ENCODE results near the gene IKBKG. TPM values are rescaled to one million over a fixed set of nuclear protein-coding genes. Genes with fewer than 3 reads are reported as not detected.

Gene IKBKG
- total and polyA plus RNA-seq, 2 of the 8 experiments (the other 6 are each of a cell fraction or from before 2014, with no cell fraction given) = 17.5 to 18.1 TPM

GRCh38 chrX:154596290-154596929, 49.0 kb downstream of the IKBKG start:
- Histone ChIP-seq H3K23me2 (ENCODE audit: low read depth, low read length) (no peaks in the 10 kb centered on the region), H3K23ac (ENCODE audit: insufficient read length) (no peak overlapping the region), H3K79me1 (ENCODE audit: low read depth, low read length) (no peaks in the 10 kb centered on the region), H3K18ac (ENCODE audit: extremely low read depth, low read length) (no peak overlapping the region; the same call in 1 of the 2 replicates), H2BK12ac (ENCODE audit: low read depth, low read length) (no peak overlapping the region), H3K4ac (replicated peaks; ENCODE audit: insufficient read length, low read depth, low read length) (no peak overlapping the region), H4K20me1 (replicated peaks in 1 of 2; ENCODE audit: control insufficient read depth in 1 of 2, insufficient read depth in 2 of 2, low read length in 2 of 2) (no peaks in the 10 kb centered on the region), H3K4me3 (ENCODE audit: extremely low read depth in 1 of 4, insufficient read depth in 2 of 4, low read depth in 3 of 4, low read length in 4 of 4) (peak overlapping the region in 1 of 4 experiments; percentile 7; a peak in 1 of 8 replicates), H3K9me3 (ENCODE audit: insufficient read depth in 2 of 2, low read depth in 1 of 2, low read length in 1 of 2) (peaks cover 3 to 8% of the 10 kb centered on the region in 2 experiments), H2BK5ac (ENCODE audit: low read depth, low read length) (no peak overlapping the region), H4K91ac (replicated peaks; ENCODE audit: insufficient read length, low read length) (no peak overlapping the region), H2BK20ac (ENCODE audit: low read length) (no peak overlapping the region), H4K8ac (ENCODE audit: extremely low read depth, insufficient read depth, low read length) (no peak overlapping the region), H3K27ac (ENCODE audit: low read depth, low read length) (no peak overlapping the region), H3K4me2 (ENCODE audit: insufficient read depth in 1 of 2, low read depth in 2 of 2, low read length in 2 of 2) (peak overlapping the region; percentile 21 to 24), H3K9ac (replicated peaks in 1 of 4; ENCODE audit: extremely low read depth in 1 of 4, low read depth in 3 of 4, low read length in 3 of 4) (no peak overlapping the region), H2BK15ac (ENCODE audit: low read length) (no peak overlapping the region), H3K56ac (replicated peaks; ENCODE audit: insufficient read length, low read depth, low read length) (no peak overlapping the region), H2AK5ac (ENCODE audit: low read depth, low read length) (no peak overlapping the region), H2BK120ac (replicated peaks; ENCODE audit: low read depth, low read length) (peak overlapping the region; percentile 64), H2AFZ (ENCODE audit: low read length) (no peak overlapping the region), H3K79me2 (ENCODE audit: control insufficient read depth in 1 of 2, insufficient read depth in 2 of 2, low read length in 2 of 2) (no peaks in the 10 kb centered on the region), H3K4me1 (replicated peaks in 1 of 4; ENCODE audit: control insufficient read depth in 3 of 4, insufficient read depth in 4 of 4, low read length in 3 of 4) (peaks cover 0 to 8% (median 0%) of the 10 kb centered on the region in 4 experiments; a peak in 4 of 7 replicates), H3K27me3 (replicated peaks in 1 of 4; ENCODE audit: control insufficient read depth in 3 of 4, extremely low read depth in 1 of 4, insufficient read depth in 3 of 4, low read length in 3 of 4) (no peaks in the 10 kb centered on the region), H4K5ac (ENCODE audit: insufficient read length, low read depth, low read length) (no peak overlapping the region), H3K14ac (ENCODE audit: insufficient read length) (no peak overlapping the region), H3K36me3 (ENCODE audit: control insufficient read depth in 2 of 4, insufficient read depth in 4 of 4, low read length in 3 of 4) (no peaks in the 10 kb centered on the region)
- 11% methylated on average over 3 of the region's 3 CpGs; no CpG with 5 or more reads in 1 of the 2 experiments for WGBS, 2 experiments (ENCODE audit: extremely low coverage in 1 of 2, insufficient coverage in 1 of 2, insufficient read length in 1 of 2, insufficient replicate concordance in 2 of 2, low coverage in 1 of 2, low lambda C conversion rate in 2 of 2, missing lambda C conversion rate in 1 of 2)
- FAIRE-seq = peak; percentile 96
- DNase-seq (ENCODE audit: low read depth in 1 of 2, low spot score in 2 of 2) = peak; percentile 53 to 63
- CTCF ChIA-PET (ENCODE audit: partially characterized antibody) = interaction anchor here (0.9 kb wide), 1 partner anchor 8 kb away, joined by 3 read pairs; no protein-coding TSS in a partner anchor
- POLR2A ChIA-PET (ENCODE audit: partially characterized antibody) = interaction anchor here (1.0 kb wide), 1 partner anchor 155 kb away, joined by 6 read pairs; the partner anchor contains the start of gene GAB3
- no peak for TF ChIP-seq CREB1 (IDR thresholded peaks at IDR 0.05)
- TF ChIP-seq EP300 (IDR thresholded peaks at IDR 0.05; ENCODE audit: borderline replicate concordance in 1 of 2, low read depth in 2 of 2, low read length in 2 of 2) = no peak
- no peak for TF ChIP-seq SP4 (IDR thresholded peaks at IDR 0.05; ENCODE audit: low read length)
- TF ChIP-seq TAF7 (optimal IDR thresholded peaks at IDR 0.05; ENCODE audit: borderline replicate concordance, low read depth, low read length) = no peak
- no peak for TF ChIP-seq NANOG (IDR thresholded peaks at IDR 0.05; ENCODE audit: insufficient read depth, low read depth, low read length, poor library complexity, severe bottlenecking)
- no peak for TF ChIP-seq BRCA1 (IDR thresholded peaks at IDR 0.05; ENCODE audit: low read depth, low read length)
- TF ChIP-seq CBX8 (IDR thresholded peaks at IDR 0.05; ENCODE audit: borderline replicate concordance, low read depth, low read length) = no peak
- TF ChIP-seq JUN (IDR thresholded peaks at IDR 0.05; ENCODE audit: low read depth, low read length) = no peak
- TF ChIP-seq GTF2F1 (IDR thresholded peaks at IDR 0.05; ENCODE audit: borderline replicate concordance, low read depth, low read length) = no peak
- TF ChIP-seq CEBPB (IDR thresholded peaks at IDR 0.05; ENCODE audit: low read depth, low read length) = no peak

Data from H1 (cell line).